Right lobe of liver (tissue), 6 donors: ENCODE results near the gene SNTN. TPM values are rescaled to one million over a fixed set of nuclear protein-coding genes. Genes with fewer than 3 reads are reported as not detected.

Experiments used
- ATAC-seq, 4 donors: fragments of 200-7000 bp; cut with Tn5 transposase; one replicate each; pipeline ENCODE4 v1.9.1; 2020; ENCODE audit warnings: mild to moderate bottlenecking in 4 of 4, moderate library complexity in 4 of 4
- DNase-seq, 3 donors: peaks; one replicate each; pipeline ENCODE4 v3.0.0-alpha.2; 2020
- H3K27ac ChIP-seq, 3 donors: fragments of 200-600 bp; one replicate each; pipeline ENCODE4 v1.8.0; 2022
- H3K27me3 ChIP-seq, 2 donors: fragments of 200-600 bp; one replicate each; pipeline ENCODE4 v1.8.0; 2022
- H3K36me3 ChIP-seq, 4 donors: fragments of 200-600 bp; sonication (generic) in 1 of 4; one replicate each; pipeline versions ENCODE4 v1.5.1 to v1.8.0; 2017 to 2022; ENCODE audit warnings: control low read depth in 1 of 4
- H3K4me1 ChIP-seq, 4 donors: fragments of 200-600 bp; sonication (generic) in 1 of 4; one replicate each; pipeline versions ENCODE4 v1.5.1 to v1.8.0; 2017 to 2022; ENCODE audit warnings: control low read depth in 1 of 4
- H3K4me3 ChIP-seq, 3 donors: fragments of 200-600 bp; one replicate each; pipeline ENCODE4 v1.8.0; 2022
- H3K9me3 ChIP-seq, 4 donors: fragments of 200-600 bp; sonication (generic) in 1 of 4; one replicate each; pipeline versions ENCODE4 v1.5.1 to v1.8.0; 2017 to 2022; ENCODE audit warnings: control low read depth in 1 of 4
- POLR2A ChIP-seq: fragments of 450-650 bp; IDR thresholded peaks from one replicate; pipeline ENCODE4 v1.6.1; 2017; ENCODE audit warnings: antibody characterized with exemption, mild to moderate bottlenecking
- WGBS: methylation state at CpG from one replicate; pipeline ENCODE4 v1.1.6; 2018; ENCODE audit warnings: low coverage, low lambda C conversion rate; ENCODE audit not compliant: insufficient coverage; ENCODE audit errors: missing lambda C conversion rate; 5-methylcytosine and 5-hydroxymethylcytosine counted together
- intact Hi-C, 2 donors: fragments of 100-400 bp; cut with DNase I; formaldehyde crosslinking; loops; one replicate each; pipeline versions ENCODE4 v1.11.2 to v1.14.1; 2022
- total RNA-seq, 6 experiments: library from RNA; depleted of rRNA in 2 of 6; stranded (reverse); fragments of >200 nt in 2 of 6; fragmentation: NEBNext Ultra II Directional in 3 of 6; extraction: Animal tissue kit (Norgen Biotek cat#: 25700) in 3 of 6; gene quantifications; one replicate each; pipeline versions ENCODE4 v1.1.0 to v1.2.4, GENCODE V29; 2016 to 2023
- TF ChIP-seq, protein P1 (sequence below), 4 donors: fragments of 200-600 bp in 3 of 4; fragments of 450-650 bp in 1 of 4; IDR thresholded peaks; one replicate each; pipeline versions ENCODE4 v1.5.1 to v1.8.0; 2016 to 2022; ENCODE audit warnings: antibody characterized with exemption in 4 of 4, mild to moderate bottlenecking in 2 of 4
- donor health status: DM: no; HTN: yes; CAD: no.
- donor health status: DM: no; HTN: no; CAD: no.
- donor health status: DM: no; HTN: no; CAD: no.
- donor health status: DM: no; HTN: yes; CAD: no.
- donor health status: DM: no; HTN: yes; CAD: no.

The SNTN gene
- total RNA-seq, 6 experiments from 2014 or later: not detected

GRCh38 chr3:63662011-63662410, 9.5 kb downstream of the SNTN start:
- 50% methylated on average over 4 of the region's 4 CpGs for WGBS
- H3K27me3 ChIP-seq: no peaks in the 10 kb centered on the region
- H3K27ac ChIP-seq: no peak overlapping the region
- TF ChIP-seq, protein P1, sequence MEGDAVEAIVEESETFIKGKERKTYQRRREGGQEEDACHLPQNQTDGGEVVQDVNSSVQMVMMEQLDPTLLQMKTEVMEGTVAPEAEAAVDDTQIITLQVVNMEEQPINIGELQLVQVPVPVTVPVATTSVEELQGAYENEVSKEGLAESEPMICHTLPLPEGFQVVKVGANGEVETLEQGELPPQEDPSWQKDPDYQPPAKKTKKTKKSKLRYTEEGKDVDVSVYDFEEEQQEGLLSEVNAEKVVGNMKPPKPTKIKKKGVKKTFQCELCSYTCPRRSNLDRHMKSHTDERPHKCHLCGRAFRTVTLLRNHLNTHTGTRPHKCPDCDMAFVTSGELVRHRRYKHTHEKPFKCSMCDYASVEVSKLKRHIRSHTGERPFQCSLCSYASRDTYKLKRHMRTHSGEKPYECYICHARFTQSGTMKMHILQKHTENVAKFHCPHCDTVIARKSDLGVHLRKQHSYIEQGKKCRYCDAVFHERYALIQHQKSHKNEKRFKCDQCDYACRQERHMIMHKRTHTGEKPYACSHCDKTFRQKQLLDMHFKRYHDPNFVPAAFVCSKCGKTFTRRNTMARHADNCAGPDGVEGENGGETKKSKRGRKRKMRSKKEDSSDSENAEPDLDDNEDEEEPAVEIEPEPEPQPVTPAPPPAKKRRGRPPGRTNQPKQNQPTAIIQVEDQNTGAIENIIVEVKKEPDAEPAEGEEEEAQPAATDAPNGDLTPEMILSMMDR (IDR thresholded peaks at IDR 0.05): no peak
- TF ChIP-seq POLR2A: no peak
- H3K36me3 ChIP-seq: no peaks in the 10 kb centered on the region
- no peak overlapping the region for H3K4me3 ChIP-seq
- no peak for ATAC-seq
- H3K4me1 ChIP-seq: no peaks in the 10 kb centered on the region
- no peaks in the 10 kb centered on the region for H3K9me3 ChIP-seq
- intact Hi-C loops: no loop called here
- no peak for DNase-seq

DNA sequence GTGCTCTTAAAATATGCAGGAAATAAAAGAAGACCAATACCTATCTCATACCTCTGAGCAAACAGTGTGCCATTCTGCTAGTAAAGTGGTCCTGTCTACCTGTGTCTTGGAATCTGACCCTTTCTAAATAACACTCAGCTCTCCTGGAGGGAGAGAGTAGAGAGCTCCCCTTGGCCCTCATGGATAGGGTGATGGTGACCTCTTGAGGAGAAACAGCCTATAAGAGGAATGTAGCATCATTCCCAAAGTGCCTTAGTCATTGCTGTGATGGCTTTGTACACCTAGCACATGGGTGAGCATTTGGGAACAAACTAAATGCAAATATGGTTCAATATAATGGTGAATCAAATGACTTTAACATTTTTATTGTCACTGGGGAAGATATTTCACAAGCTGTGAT, 10.0 kb downstream of the SNTN start:
- H3K27me3 ChIP-seq: no peaks in the 10 kb centered on the region
- H3K4me1 ChIP-seq: no peaks in the 10 kb centered on the region
- intact Hi-C loops: no loop called here
- H3K4me3 ChIP-seq: no peak overlapping the region
- no peaks in the 10 kb centered on the region for H3K36me3 ChIP-seq
- DNase-seq (no peak), ATAC-seq (no peak)
- TF ChIP-seq, protein P1 (IDR thresholded peaks at IDR 0.05): no peak
- no peak for TF ChIP-seq POLR2A
- no peak overlapping the region for H3K27ac ChIP-seq
- H3K9me3 ChIP-seq: no peaks in the 10 kb centered on the region

DNA sequence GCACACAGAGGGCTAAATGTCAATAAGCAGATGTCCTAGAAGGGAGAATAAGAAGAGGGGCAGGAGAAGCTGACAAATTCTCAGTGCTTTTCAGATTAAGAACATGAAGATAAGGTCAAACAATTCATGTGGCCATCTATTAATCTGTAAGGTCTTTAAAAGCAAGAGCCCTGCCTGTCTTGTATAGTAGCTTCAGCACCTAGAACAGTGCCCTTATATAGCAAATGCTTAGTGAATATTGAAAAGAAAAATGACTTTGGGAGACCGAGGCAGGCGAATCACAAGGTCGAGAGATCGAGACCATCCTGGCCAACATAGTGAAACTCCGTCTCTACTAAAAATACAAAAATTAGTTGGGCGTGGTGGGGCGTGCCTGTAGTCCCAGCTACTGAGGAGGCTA, 18.1 kb downstream of the SNTN start:
- DNase-seq (no peak), ATAC-seq (no peak)
- H3K36me3 ChIP-seq: no peaks in the 10 kb centered on the region
- TF ChIP-seq POLR2A: no peak
- TF ChIP-seq, protein P1 (IDR thresholded peaks at IDR 0.05): no peak
- H3K9me3 ChIP-seq: no peaks in the 10 kb centered on the region
- H3K4me1 ChIP-seq: no peaks in the 10 kb centered on the region
- H3K4me3 ChIP-seq: no peak overlapping the region
- intact Hi-C loops: no loop called here
- H3K27ac ChIP-seq: no peak overlapping the region
- 80% methylated on average over 7 of the region's 7 CpGs for WGBS
- H3K27me3 ChIP-seq: no peaks in the 10 kb centered on the region

DNA sequence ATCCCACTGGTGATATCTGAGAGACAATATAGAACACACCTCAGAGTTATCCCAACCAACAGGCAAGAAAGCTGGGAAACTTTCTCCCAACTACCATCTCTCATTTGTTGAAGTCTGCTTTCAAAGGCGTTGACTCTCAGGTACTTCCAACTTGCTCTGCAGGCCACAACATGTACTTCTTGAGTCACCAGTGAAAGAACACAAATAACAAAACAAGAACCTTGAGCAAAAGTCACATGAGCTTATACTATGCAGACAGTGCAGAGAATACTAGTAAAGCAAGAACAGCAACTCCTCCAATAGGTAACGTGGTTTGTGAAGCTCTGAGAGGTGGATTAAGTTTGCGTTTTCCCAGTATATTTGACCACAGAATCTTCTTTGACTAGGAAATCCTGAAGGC, 20.6 kb downstream of the SNTN start:
- Histone ChIP-seq H3K4me3 (no peak overlapping the region), H3K9me3 (no peaks in the 10 kb centered on the region), H3K36me3 (no peaks in the 10 kb centered on the region), H3K27me3 (no peaks in the 10 kb centered on the region), H3K27ac (no peak overlapping the region), H3K4me1 (no peaks in the 10 kb centered on the region)
- DNase-seq (no peak), ATAC-seq (no peak)
- intact Hi-C loops: no loop called here
- WGBS: 91% methylated on average over 3 of the region's 3 CpGs
- no peak for TF ChIP-seq POLR2A
- TF ChIP-seq, protein P1 (IDR thresholded peaks at IDR 0.05): no peak

- 40% methylated on average over 1 of the region's 2 CpGs for WGBS
- TF ChIP-seq POLR2A: no peak
- TF ChIP-seq, protein P1 (IDR thresholded peaks at IDR 0.05): no peak
- no peak overlapping the region for H3K27ac ChIP-seq
- ATAC-seq: no peak
- H3K4me3 ChIP-seq: no peak overlapping the region
- DNase-seq: no peak
- H3K36me3 ChIP-seq: no peaks in the 10 kb centered on the region
- H3K27me3 ChIP-seq: no peaks in the 10 kb centered on the region
- intact Hi-C loops: no loop called here
- no peaks in the 10 kb centered on the region for H3K9me3 ChIP-seq
- no peaks in the 10 kb centered on the region for H3K4me1 ChIP-seq
These were observed 22.1 kb downstream of the SNTN start for GRCh38 chr3:63674586-63674985.
